GM12878 (cell line): ENCODE measurements around the gene CSTPP1. TPM values are rescaled to one million over a fixed set of nuclear protein-coding genes. Genes with fewer than 3 reads are reported as not detected.

ENCODE experiments used
- ATF3 ChIP-seq: IDR thresholded peaks from 2 replicates; pipeline ENCODE4 v1.6.1; 2011; ENCODE audit warnings: low read depth, mild to moderate bottlenecking, low read length, moderate library complexity, borderline replicate concordance; ENCODE audit errors: extremely low read depth
- BACH1 ChIP-seq: fragments of 450-650 bp; IDR thresholded peaks from 2 replicates; pipeline ENCODE4 v1.6.1; 2017; ENCODE audit warnings: mild to moderate bottlenecking, borderline replicate concordance
- CEBPB ChIP-seq, 2 experiments: fragments of 150-350 bp in 1 of 2; IDR thresholded peaks; 2 replicates each; pipeline ENCODE4 v1.6.1; 2012 to 2014; ENCODE audit warnings: low read depth in 2 of 2, low read length in 2 of 2, borderline replicate concordance in 1 of 2, inconsistent platforms in 1 of 2
- CREM ChIP-seq: IDR thresholded peaks from 2 replicates; pipeline ENCODE4 v1.6.1; 2014; ENCODE audit warnings: antibody characterized with exemption, low read depth
- DPF2 ChIP-seq: fragments of 450-650 bp; IDR thresholded peaks from 2 replicates; pipeline ENCODE4 v1.6.1; 2017; ENCODE audit warnings: mild to moderate bottlenecking
- FOXM1 ChIP-seq: IDR thresholded peaks from 2 replicates; pipeline ENCODE4 v1.6.1; 2012; ENCODE audit warnings: low read depth, mild to moderate bottlenecking, inconsistent platforms, low read length, moderate library complexity
- GABPA ChIP-seq: IDR thresholded peaks from 2 replicates; pipeline ENCODE4 v1.6.1; 2014; ENCODE audit warnings: antibody characterized with exemption, low read depth, mild to moderate bottlenecking, inconsistent platforms
- HDGF ChIP-seq: fragments of 450-650 bp; IDR thresholded peaks from 2 replicates; pipeline ENCODE4 v1.6.1; 2016; ENCODE audit warnings: antibody characterized with exemption
- HSF1 ChIP-seq: fragments of 150-350 bp; IDR thresholded peaks from 2 replicates; pipeline ENCODE4 v1.6.1; 2014; ENCODE audit warnings: mild to moderate bottlenecking, low read depth, low read length
- IKZF2 ChIP-seq, 2 experiments: fragments of 450-650 bp; IDR thresholded peaks; 2 replicates each; pipeline ENCODE4 v1.6.1; 2017; ENCODE audit warnings: mild to moderate bottlenecking in 2 of 2, moderate library complexity in 2 of 2
- IRF4 ChIP-seq: IDR thresholded peaks from 2 replicates; pipeline ENCODE4 v1.6.1; 2011; ENCODE audit warnings: low read depth, low read length
- MEF2A ChIP-seq: IDR thresholded peaks from 2 replicates; pipeline ENCODE4 v1.6.1; 2011; ENCODE audit warnings: low read depth, mild to moderate bottlenecking, low read length, moderate library complexity; ENCODE audit not compliant: insufficient read depth
- MEF2B ChIP-seq: fragments of 450-650 bp; IDR thresholded peaks from 2 replicates; pipeline ENCODE4 v1.6.1; 2018; ENCODE audit warnings: mild to moderate bottlenecking, moderate library complexity; ENCODE audit not compliant: partially characterized antibody, poor library complexity, severe bottlenecking
- MTA2 ChIP-seq: fragments of 450-650 bp; IDR thresholded peaks from 2 replicates; pipeline ENCODE4 v1.6.1; 2016; ENCODE audit warnings: low read depth, mild to moderate bottlenecking, moderate library complexity
- MTA3 ChIP-seq: IDR thresholded peaks from 2 replicates; pipeline ENCODE4 v1.6.1; 2012; ENCODE audit warnings: low read length, inconsistent platforms, borderline replicate concordance
- NFXL1 ChIP-seq: fragments of 450-650 bp; IDR thresholded peaks from 2 replicates; pipeline ENCODE4 v1.6.1; 2017; ENCODE audit warnings: antibody characterized with exemption, mild to moderate bottlenecking, borderline replicate concordance
- NRF1 ChIP-seq: conservative IDR thresholded peaks from 2 replicates; pipeline ENCODE4 v1.6.1; 2011; ENCODE audit warnings: mild to moderate bottlenecking, low read depth, low read length, improper control_type of control experiment
- POU2F2 ChIP-seq: IDR thresholded peaks from 3 replicates; pipeline ENCODE4 v1.6.1; 2011; ENCODE audit warnings: low read depth, mild to moderate bottlenecking, low read length, borderline replicate concordance
- RB1 ChIP-seq: fragments of 450-650 bp; formaldehyde crosslinking; IDR thresholded peaks from 2 replicates; pipeline ENCODE4 v1.6.1; 2017; ENCODE audit warnings: mild to moderate bottlenecking, borderline replicate concordance
- RUNX3 ChIP-seq: IDR thresholded peaks from 2 replicates; pipeline ENCODE4 v1.6.1; 2012; ENCODE audit warnings: low read length, inconsistent platforms
- STAT3 ChIP-seq: IDR thresholded peaks from 2 replicates; pipeline ENCODE4 v1.6.1; 2011; ENCODE audit warnings: low read depth, low read length, improper control_type of control experiment
- SUZ12 ChIP-seq: fragments of 200-600 bp; sonication (generic); IDR thresholded peaks from one replicate; pipeline ENCODE4 v1.6.1; 2018; ENCODE audit warnings: antibody characterized with exemption, mild to moderate bottlenecking; ENCODE audit not compliant: unreplicated experiment
- YY1 ChIP-seq: IDR thresholded peaks from 2 replicates; pipeline ENCODE4 v1.6.1; 2011; ENCODE audit warnings: low read depth, mild to moderate bottlenecking, low read length
- ZBED1 ChIP-seq: IDR thresholded peaks from 2 replicates; pipeline ENCODE4 v1.6.1; 2016; ENCODE audit warnings: borderline replicate concordance
- polyA plus RNA-seq, 11 experiments: library from polyadenylated mRNA; depleted of rRNA in 4 of 11; unstranded in 6 of 11; stranded (reverse) in 5 of 11; fragments of >200 nt; fragmentation: Nextera tagmentation in 4 of 11; fragmentation: Illumina TruSeq in 1 of 11; extraction: Ambion mirVana in 4 of 11; extraction: Trizol in 1 of 11; gene quantifications; 1 replicate in 1 of 11; 2 replicates in 10 of 11; pipeline versions ENCODE4 v1.2.1 to v1.2.3, GENCODE V29; 2011 to 2016; ENCODE audit warnings: inconsistent platforms in 2 of 11, missing spikeins in 2 of 11, low read depth in 1 of 11
- total RNA-seq, 4 experiments: library from RNA; depleted of rRNA in 3 of 4; stranded (reverse); fragments of >200 nt in 3 of 4; fragmentation: Illumina TruSeq in 1 of 4; extraction: Trizol in 1 of 4; gene quantifications; 2 replicates each; pipeline versions ENCODE4 v1.2.1 to v1.2.3, GENCODE V29; 2013 to 2021
- TF ChIP-seq, protein P1 (sequence below): IDR thresholded peaks from 2 replicates; pipeline ENCODE4 v1.6.1; 2012; ENCODE audit warnings: low read length, inconsistent platforms
- TF ChIP-seq, protein P2 (sequence below): fragments of 150-350 bp; IDR thresholded peaks from 2 replicates; pipeline ENCODE4 v1.6.1; 2016; ENCODE audit warnings: low read depth, low read length

The CSTPP1 gene
- total and polyA plus RNA-seq, 10 of the 15 experiments (the other 5 are each of a cell fraction or from before 2014, with no cell fraction given) = 7.1 to 23.4 (median 17.5) TPM

GRCh38 chr11:47111318-47111804 lies 174.8 kb downstream of the CSTPP1 start (continued):
- TF ChIP-seq MEF2B = peak; percentile 55
- TF ChIP-seq MEF2A = peak; percentile 38; the same call in 1 of the 2 replicates
- peak; percentile 90 for TF ChIP-seq IRF4
- TF ChIP-seq DPF2 = peak; percentile 69
- TF ChIP-seq, protein P1, sequence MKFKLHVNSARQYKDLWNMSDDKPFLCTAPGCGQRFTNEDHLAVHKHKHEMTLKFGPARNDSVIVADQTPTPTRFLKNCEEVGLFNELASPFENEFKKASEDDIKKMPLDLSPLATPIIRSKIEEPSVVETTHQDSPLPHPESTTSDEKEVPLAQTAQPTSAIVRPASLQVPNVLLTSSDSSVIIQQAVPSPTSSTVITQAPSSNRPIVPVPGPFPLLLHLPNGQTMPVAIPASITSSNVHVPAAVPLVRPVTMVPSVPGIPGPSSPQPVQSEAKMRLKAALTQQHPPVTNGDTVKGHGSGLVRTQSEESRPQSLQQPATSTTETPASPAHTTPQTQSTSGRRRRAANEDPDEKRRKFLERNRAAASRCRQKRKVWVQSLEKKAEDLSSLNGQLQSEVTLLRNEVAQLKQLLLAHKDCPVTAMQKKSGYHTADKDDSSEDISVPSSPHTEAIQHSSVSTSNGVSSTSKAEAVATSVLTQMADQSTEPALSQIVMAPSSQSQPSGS = peak; percentile 69; the same call in 1 of the 2 replicates
- TF ChIP-seq FOXM1 = peak; percentile 63; the same call in 1 of the 2 replicates
- no peak for TF ChIP-seq NRF1
- peak; percentile 71; the same call in 1 of the 2 replicates for TF ChIP-seq CREM
- no peak for TF ChIP-seq ATF3
- TF ChIP-seq YY1 = no peak
- TF ChIP-seq RB1 = no peak
- TF ChIP-seq HSF1 = no peak
- TF ChIP-seq CEBPB (IDR thresholded peaks at IDR 0.05; ENCODE audit: borderline replicate concordance in 1 of 2, low read depth in 2 of 2, low read length in 2 of 2) = 0 out of 4 replicates have a peak, but pooled peaks of 1 of the 2 experiments have one; percentile 47
- TF ChIP-seq SUZ12 = no peak
- TF ChIP-seq GABPA = 0 out of 2 replicates have a peak, but pooled peaks have one; percentile 46
- peak; percentile 99 for TF ChIP-seq RUNX3
- TF ChIP-seq ZBED1 = peak; percentile 80; the same call in 1 of the 2 replicates
- TF ChIP-seq MTA2 = peak; percentile 82
- TF ChIP-seq IKZF2 (IDR thresholded peaks at IDR 0.05) = peak; percentile 86 to 88
- no peak for TF ChIP-seq STAT3
- TF ChIP-seq NFXL1 = no peak
- TF ChIP-seq POU2F2 = 0 out of 3 replicates have a peak, but pooled peaks have one; percentile 38
- TF ChIP-seq, protein P2, sequence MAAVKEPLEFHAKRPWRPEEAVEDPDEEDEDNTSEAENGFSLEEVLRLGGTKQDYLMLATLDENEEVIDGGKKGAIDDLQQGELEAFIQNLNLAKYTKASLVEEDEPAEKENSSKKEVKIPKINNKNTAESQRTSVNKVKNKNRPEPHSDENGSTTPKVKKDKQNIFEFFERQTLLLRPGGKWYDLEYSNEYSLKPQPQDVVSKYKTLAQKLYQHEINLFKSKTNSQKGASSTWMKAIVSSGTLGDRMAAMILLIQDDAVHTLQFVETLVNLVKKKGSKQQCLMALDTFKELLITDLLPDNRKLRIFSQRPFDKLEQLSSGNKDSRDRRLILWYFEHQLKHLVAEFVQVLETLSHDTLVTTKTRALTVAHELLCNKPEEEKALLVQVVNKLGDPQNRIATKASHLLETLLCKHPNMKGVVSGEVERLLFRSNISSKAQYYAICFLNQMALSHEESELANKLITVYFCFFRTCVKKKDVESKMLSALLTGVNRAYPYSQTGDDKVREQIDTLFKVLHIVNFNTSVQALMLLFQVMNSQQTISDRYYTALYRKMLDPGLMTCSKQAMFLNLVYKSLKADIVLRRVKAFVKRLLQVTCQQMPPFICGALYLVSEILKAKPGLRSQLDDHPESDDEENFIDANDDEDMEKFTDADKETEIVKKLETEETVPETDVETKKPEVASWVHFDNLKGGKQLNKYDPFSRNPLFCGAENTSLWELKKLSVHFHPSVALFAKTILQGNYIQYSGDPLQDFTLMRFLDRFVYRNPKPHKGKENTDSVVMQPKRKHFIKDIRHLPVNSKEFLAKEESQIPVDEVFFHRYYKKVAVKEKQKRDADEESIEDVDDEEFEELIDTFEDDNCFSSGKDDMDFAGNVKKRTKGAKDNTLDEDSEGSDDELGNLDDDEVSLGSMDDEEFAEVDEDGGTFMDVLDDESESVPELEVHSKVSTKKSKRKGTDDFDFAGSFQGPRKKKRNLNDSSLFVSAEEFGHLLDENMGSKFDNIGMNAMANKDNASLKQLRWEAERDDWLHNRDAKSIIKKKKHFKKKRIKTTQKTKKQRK = no peak
- TF ChIP-seq MTA3 = peak; percentile 48; the same call in 1 of the 2 replicates
- 0 out of 2 replicates have a peak, but pooled peaks have one; percentile 25 for TF ChIP-seq BACH1
- TF ChIP-seq HDGF = no peak
